Endothelial cell (in vitro differentiated cells): ENCODE results near the gene CYSTM1. TPM values are rescaled to one million over a fixed set of nuclear protein-coding genes. Genes with fewer than 3 reads are reported as not detected.
A peak's percentile ranks its signal among the peaks of the same experiment; 100 is the strongest.

Experiments
- DNase-seq: peaks from one replicate; pipeline ENCODE4 v3.0.0; 2021; ENCODE audit warnings: low spot score
- H3K27ac Mint-ChIP-seq: one replicate; pipeline ENCODE4 v1.8.0; 2021; ENCODE audit warnings: mixed read lengths, inconsistent platforms; ENCODE audit not compliant: unreplicated experiment
- H3K27me3 Mint-ChIP-seq: one replicate; pipeline ENCODE4 v1.8.0; 2021; ENCODE audit warnings: mild to moderate bottlenecking, moderate library complexity, mixed read lengths, inconsistent platforms; ENCODE audit not compliant: unreplicated experiment
- H3K36me3 Mint-ChIP-seq: one replicate; pipeline ENCODE4 v1.8.0; 2021; ENCODE audit warnings: mild to moderate bottlenecking, low read depth, mixed read lengths, inconsistent platforms; ENCODE audit not compliant: unreplicated experiment
- H3K4me1 Mint-ChIP-seq: one replicate; pipeline ENCODE4 v1.8.0; 2021; ENCODE audit warnings: mild to moderate bottlenecking, mixed read lengths, inconsistent platforms; ENCODE audit not compliant: unreplicated experiment
- H3K4me3 Mint-ChIP-seq: one replicate; pipeline ENCODE4 v1.8.0; 2021; ENCODE audit warnings: mild to moderate bottlenecking, mixed read lengths, inconsistent platforms; ENCODE audit not compliant: unreplicated experiment
- H3K9me3 Mint-ChIP-seq: one replicate; pipeline ENCODE4 v1.8.0; 2021; ENCODE audit warnings: mixed read lengths, inconsistent platforms; ENCODE audit not compliant: unreplicated experiment
- total RNA-seq: library from RNA; stranded (reverse); fragmentation: NEBNext Ultra II Directional; extraction: Animal tissue kit (Norgen Biotek cat#: 25700); gene quantifications from one replicate; pipeline ENCODE4 v1.2.1, GENCODE V29; 2021; ENCODE audit not compliant: unreplicated experiment
- TF ChIP-seq, protein P1 (sequence below): fragments of 200-600 bp; sonication (generic); IDR thresholded peaks from one replicate; pipeline ENCODE4 v1.5.0; 2021; ENCODE audit warnings: antibody characterized with exemption; ENCODE audit not compliant: unreplicated experiment

The CYSTM1 gene
- total RNA-seq, 1 donor from 2014 or later: 21.7 TPM

DNA sequence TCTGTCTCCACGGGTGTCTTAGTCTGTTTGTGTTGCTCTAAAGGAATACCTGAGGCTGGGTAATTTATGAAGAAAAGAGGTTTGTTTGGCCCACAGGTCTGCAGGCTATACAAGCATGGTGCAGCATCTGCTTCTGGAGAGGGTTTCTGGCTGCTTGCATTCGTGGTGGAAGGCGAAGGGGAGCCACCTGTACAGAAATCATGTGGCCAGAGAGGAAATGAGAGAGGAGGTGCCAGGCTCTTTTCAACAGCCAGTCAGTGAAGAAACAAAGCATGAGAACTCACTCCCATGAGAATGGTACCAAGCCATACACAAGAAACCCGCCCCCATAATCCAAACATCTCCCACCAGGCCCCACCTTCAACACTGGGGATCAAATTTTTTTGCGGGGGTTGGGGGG, 74.5 kb downstream of the CYSTM1 start:
- H3K27me3 Mint-ChIP-seq: peaks cover 14% of the 10 kb centered on the region
- H3K27ac Mint-ChIP-seq: peak overlapping the region; percentile 64
- TF ChIP-seq, protein P1, sequence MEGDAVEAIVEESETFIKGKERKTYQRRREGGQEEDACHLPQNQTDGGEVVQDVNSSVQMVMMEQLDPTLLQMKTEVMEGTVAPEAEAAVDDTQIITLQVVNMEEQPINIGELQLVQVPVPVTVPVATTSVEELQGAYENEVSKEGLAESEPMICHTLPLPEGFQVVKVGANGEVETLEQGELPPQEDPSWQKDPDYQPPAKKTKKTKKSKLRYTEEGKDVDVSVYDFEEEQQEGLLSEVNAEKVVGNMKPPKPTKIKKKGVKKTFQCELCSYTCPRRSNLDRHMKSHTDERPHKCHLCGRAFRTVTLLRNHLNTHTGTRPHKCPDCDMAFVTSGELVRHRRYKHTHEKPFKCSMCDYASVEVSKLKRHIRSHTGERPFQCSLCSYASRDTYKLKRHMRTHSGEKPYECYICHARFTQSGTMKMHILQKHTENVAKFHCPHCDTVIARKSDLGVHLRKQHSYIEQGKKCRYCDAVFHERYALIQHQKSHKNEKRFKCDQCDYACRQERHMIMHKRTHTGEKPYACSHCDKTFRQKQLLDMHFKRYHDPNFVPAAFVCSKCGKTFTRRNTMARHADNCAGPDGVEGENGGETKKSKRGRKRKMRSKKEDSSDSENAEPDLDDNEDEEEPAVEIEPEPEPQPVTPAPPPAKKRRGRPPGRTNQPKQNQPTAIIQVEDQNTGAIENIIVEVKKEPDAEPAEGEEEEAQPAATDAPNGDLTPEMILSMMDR: no peak
- peak overlapping the region; percentile 72 for H3K4me3 Mint-ChIP-seq
- no peaks in the 10 kb centered on the region for H3K9me3 Mint-ChIP-seq
- peaks cover 53% of the 10 kb centered on the region for H3K4me1 Mint-ChIP-seq
- no peak for DNase-seq
- peaks cover 33% of the 10 kb centered on the region for H3K36me3 Mint-ChIP-seq

- H3K27ac Mint-ChIP-seq: peak overlapping the region; percentile 76
- TF ChIP-seq, protein P1: no peak
- peak overlapping the region; percentile 62 for H3K4me3 Mint-ChIP-seq
- peaks cover 9% of the 10 kb centered on the region for H3K27me3 Mint-ChIP-seq
- H3K4me1 Mint-ChIP-seq: peaks cover 44% of the 10 kb centered on the region
- no peak for DNase-seq
- H3K9me3 Mint-ChIP-seq: no peaks in the 10 kb centered on the region
- peaks cover 25% of the 10 kb centered on the region for H3K36me3 Mint-ChIP-seq
These were observed 75.4 kb downstream of the CYSTM1 start for GRCh38 chr5:140250386-140250785.

- Mint-ChIP-seq H3K9me3 (no peaks in the 10 kb centered on the region), H3K27me3 (peaks cover 9% of the 10 kb centered on the region), H3K4me3 (no peak overlapping the region), H3K27ac (peak overlapping the region; percentile 80), H3K36me3 (peaks cover 25% of the 10 kb centered on the region), H3K4me1 (peaks cover 32% of the 10 kb centered on the region)
- DNase-seq: no peak
- TF ChIP-seq, protein P1: no peak
These were observed 76.6 kb downstream of the CYSTM1 start for GRCh38 chr5:140251527-140251973.

- no peaks in the 10 kb centered on the region for H3K9me3 Mint-ChIP-seq
These were observed 77.6 kb downstream of the CYSTM1 start for GRCh38 chr5:140252470-140253126.

DNA sequence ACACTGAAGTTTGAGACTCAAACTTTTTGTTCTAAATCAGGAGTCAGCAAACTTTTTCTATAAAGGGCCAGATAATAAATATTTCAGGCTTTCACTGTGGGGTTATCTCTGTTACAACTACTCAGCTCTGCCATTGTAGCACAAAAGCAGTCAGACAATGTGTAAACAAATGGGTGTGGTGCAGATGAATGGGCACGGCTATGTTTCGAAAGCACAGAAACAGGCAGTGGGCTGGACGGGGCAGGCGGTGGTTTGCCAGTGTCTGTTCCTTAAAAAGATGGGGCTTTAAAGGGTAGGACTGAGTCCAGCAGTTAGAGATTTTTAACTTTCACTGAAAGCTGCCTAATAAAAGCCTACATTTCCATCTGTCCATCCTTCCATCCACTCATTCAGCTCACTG, 79.0 kb downstream of the CYSTM1 start:
- Mint-ChIP-seq H3K4me3 (no peak overlapping the region), H3K27ac (no peak overlapping the region), H3K36me3 (peaks cover 39% of the 10 kb centered on the region), H3K4me1 (peaks cover 32% of the 10 kb centered on the region), H3K27me3 (peaks cover 8% of the 10 kb centered on the region), H3K9me3 (no peaks in the 10 kb centered on the region)
- DNase-seq: no peak
- TF ChIP-seq, protein P1: no peak

More at GRCh38 chr5:140252470-140253126, 77.6 kb downstream of the CYSTM1 start:
- Mint-ChIP-seq H3K27me3 (peaks cover 8% of the 10 kb centered on the region), H3K36me3 (peaks cover 28% of the 10 kb centered on the region), H3K4me3 (peak overlapping the region; percentile 52), H3K4me1 (peaks cover 25% of the 10 kb centered on the region), H3K27ac (peak overlapping the region; percentile 7)
- TF ChIP-seq, protein P1: no peak
- no peak for DNase-seq
